HepG2 (cell line): ENCODE results near the gene SLC36A3. TPM values are rescaled to one million over a fixed set of nuclear protein-coding genes. Genes with fewer than 3 reads are reported as not detected.

Experiments
- ATAC-seq: fragments of 200-7000 bp; cut with Tn5 transposase; 3 replicates; pipeline ENCODE4 v1.9.1; 2020; ENCODE audit warnings: mild to moderate bottlenecking, moderate library complexity
- BruUV-seq: library from RNA; stranded (reverse); fragments of 400-500 nt; replicated peaks from 2 replicates; lab custom pipeline; 2021; lab: Mats Ljungman, UMichigan
- CTCF ChIA-PET: fragments of 300-600 bp; formaldehyde crosslinking; extraction: SDS; loops from one replicate; lab custom pipeline; 2021; ENCODE audit warnings: low total read pairs, inconsistent platforms, low intra/inter-chr PET ratio; lab: Yijun Ruan, JAX
- POLR2A ChIA-PET: fragments of 350-600 bp; sonication (Branson Sonifier 250); formaldehyde crosslinking; loops from one replicate; lab custom pipeline; 2020; ENCODE audit warnings: antibody characterized with exemption, inconsistent platforms; lab: Yijun Ruan, JAX
- DNase-seq: peaks from one replicate; pipeline ENCODE4 v3.0.0-alpha.2; 2015; ENCODE audit warnings: low spot score
- FAIRE-seq: peaks from 3 replicates; lab custom pipeline; 2011; peaks lifted over from hg19 to GRCh38; lab: Jason Lieb, UNC
- H2AFZ ChIP-seq: one replicate; pipeline ENCODE4 v1.6.1; 2011; ENCODE audit warnings: low read length, inconsistent platforms
- H3K27ac ChIP-seq: fragments of 300-600 bp; 3 replicates; pipeline ENCODE4 v1.8.0; 2011; ENCODE audit warnings: mixed run types, mild to moderate bottlenecking, mixed read lengths, low read length, inconsistent platforms; ENCODE audit not compliant: insufficient read depth; ENCODE audit errors: extremely low read length
- H3K27me3 ChIP-seq, 2 experiments: fragments of 200-600 bp in 1 of 2; 2 replicates in 1 of 2; 3 replicates in 1 of 2; pipeline versions ENCODE4 v1.6.0 to v1.8.0; 2011; ENCODE audit warnings: low read length in 2 of 2, mild to moderate bottlenecking in 2 of 2, moderate library complexity in 2 of 2, inconsistent platforms in 1 of 2; ENCODE audit not compliant: insufficient read depth in 2 of 2, control insufficient read depth in 1 of 2
- H3K36me3 ChIP-seq, 2 experiments: fragments of 200-600 bp in 1 of 2; replicated peaks in 1 of 2; 2 replicates in 1 of 2; 3 replicates in 1 of 2; pipeline versions ENCODE4 v1.5.1 to v1.8.0; 2011; ENCODE audit warnings: low read length in 2 of 2, inconsistent platforms in 1 of 2; ENCODE audit not compliant: insufficient read depth in 2 of 2, control insufficient read depth in 1 of 2
- H3K4me1 ChIP-seq: 2 replicates; pipeline ENCODE4 v1.5.1; 2012; ENCODE audit warnings: low read length, inconsistent platforms; ENCODE audit not compliant: insufficient read depth
- H3K4me2 ChIP-seq: 2 replicates; pipeline ENCODE4 v1.6.0; 2011; ENCODE audit warnings: low read depth, low read length, inconsistent platforms
- H3K4me3 ChIP-seq, 3 experiments: fragments of 200-600 bp in 1 of 3; sonication (generic), shearing (Covaris generic) in 1 of 3; replicated peaks in 1 of 3; 2 replicates each; pipeline ENCODE4 v1.5.1; 2011 to 2016; ENCODE audit warnings: low read length in 3 of 3, inconsistent platforms in 2 of 3, low read depth in 2 of 3, mild to moderate bottlenecking in 2 of 3, control low read depth in 1 of 3, mixed read lengths in 1 of 3; ENCODE audit not compliant: insufficient read depth in 1 of 3
- H3K79me2 ChIP-seq: one replicate; pipeline ENCODE4 v1.6.1; 2011; ENCODE audit warnings: low read length, inconsistent platforms; ENCODE audit not compliant: insufficient read depth
- H3K9ac ChIP-seq: 2 replicates; pipeline ENCODE4 v1.6.0; 2011; ENCODE audit warnings: mild to moderate bottlenecking, low read depth, low read length, inconsistent platforms; ENCODE audit not compliant: insufficient read depth
- H3K9me3 ChIP-seq: 2 replicates; pipeline ENCODE4 v1.5.1; 2012; ENCODE audit warnings: mild to moderate bottlenecking, low read length
- H4K20me1 ChIP-seq: 2 replicates; pipeline ENCODE4 v1.6.0; 2011; ENCODE audit warnings: inconsistent platforms, mild to moderate bottlenecking, low read length, moderate library complexity; ENCODE audit not compliant: insufficient read depth
- MED13 ChIP-seq: sonication (generic); formaldehyde crosslinking; IDR thresholded peaks from 2 replicates; pipeline ENCODE4 v1.5.0; 2020; ENCODE audit warnings: missing genetic modification reagents
- STAG1 ChIP-seq: sonication (generic); formaldehyde crosslinking; IDR thresholded peaks from 2 replicates; pipeline ENCODE4 v1.4.0; 2020; ENCODE audit warnings: missing genetic modification reagents
- WGBS: methylation state at CpG from one replicate; pipeline ENCODE4 v1.1.6; 2017; ENCODE audit warnings: low lambda C conversion rate; 5-methylcytosine and 5-hydroxymethylcytosine counted together
- in situ Hi-C: cut with HindIII; loops from 2 replicates; pipeline ENCODE4 v1.10.0; 2017; ENCODE audit warnings: low pct_unique_long_range_greater_than_20kb; ENCODE audit not compliant: extremely low pct_ligation_motif_present
- intact Hi-C: fragments of 100-400 bp; cut with micrococcal nuclease; formaldehyde crosslinking; loops from one replicate; pipeline ENCODE4 v1.10.0; 2022; ENCODE audit not compliant: unreplicated experiment
- polyA plus RNA-seq, 8 experiments: library from polyadenylated mRNA; depleted of rRNA in 3 of 8; stranded (reverse) in 7 of 8; unstranded in 1 of 8; fragments of >200 nt; fragmentation: Illumina TruSeq in 4 of 8; extraction: Trizol in 4 of 8; gene quantifications; 2 replicates each; pipeline versions ENCODE4 v1.2.1 to v1.2.3, GENCODE V29; 2011 to 2016; ENCODE audit warnings: low read depth in 4 of 8, missing spikeins in 1 of 8, mixed read lengths in 1 of 8; ENCODE audit not compliant: insufficient read depth in 1 of 8
- total RNA-seq, 5 experiments: library from RNA; depleted of rRNA; stranded (reverse); fragments of >200 nt; fragmentation: Illumina TruSeq; extraction: Trizol; gene quantifications; 2 replicates each; pipeline ENCODE4 v1.2.3, GENCODE V29; 2016; ENCODE audit warnings: low read depth in 1 of 5
- TF ChIP-seq, protein P1 (sequence below): sonication (generic); formaldehyde crosslinking; IDR thresholded peaks from 2 replicates; pipeline ENCODE4 v1.5.0; 2020; ENCODE audit warnings: mild to moderate bottlenecking, missing genetic modification reagents, moderate library complexity
- TF ChIP-seq, protein P2 (sequence below): sonication (generic); formaldehyde crosslinking; conservative IDR thresholded peaks from 2 replicates; pipeline ENCODE4 v1.4.0; 2020; ENCODE audit warnings: mild to moderate bottlenecking, missing genetic modification reagents, moderate library complexity

Gene SLC36A3
- total and polyA plus RNA-seq, 2 of the 13 experiments (the other 11 are each of a cell fraction or from before 2014, with no cell fraction given), result not detected

DNA sequence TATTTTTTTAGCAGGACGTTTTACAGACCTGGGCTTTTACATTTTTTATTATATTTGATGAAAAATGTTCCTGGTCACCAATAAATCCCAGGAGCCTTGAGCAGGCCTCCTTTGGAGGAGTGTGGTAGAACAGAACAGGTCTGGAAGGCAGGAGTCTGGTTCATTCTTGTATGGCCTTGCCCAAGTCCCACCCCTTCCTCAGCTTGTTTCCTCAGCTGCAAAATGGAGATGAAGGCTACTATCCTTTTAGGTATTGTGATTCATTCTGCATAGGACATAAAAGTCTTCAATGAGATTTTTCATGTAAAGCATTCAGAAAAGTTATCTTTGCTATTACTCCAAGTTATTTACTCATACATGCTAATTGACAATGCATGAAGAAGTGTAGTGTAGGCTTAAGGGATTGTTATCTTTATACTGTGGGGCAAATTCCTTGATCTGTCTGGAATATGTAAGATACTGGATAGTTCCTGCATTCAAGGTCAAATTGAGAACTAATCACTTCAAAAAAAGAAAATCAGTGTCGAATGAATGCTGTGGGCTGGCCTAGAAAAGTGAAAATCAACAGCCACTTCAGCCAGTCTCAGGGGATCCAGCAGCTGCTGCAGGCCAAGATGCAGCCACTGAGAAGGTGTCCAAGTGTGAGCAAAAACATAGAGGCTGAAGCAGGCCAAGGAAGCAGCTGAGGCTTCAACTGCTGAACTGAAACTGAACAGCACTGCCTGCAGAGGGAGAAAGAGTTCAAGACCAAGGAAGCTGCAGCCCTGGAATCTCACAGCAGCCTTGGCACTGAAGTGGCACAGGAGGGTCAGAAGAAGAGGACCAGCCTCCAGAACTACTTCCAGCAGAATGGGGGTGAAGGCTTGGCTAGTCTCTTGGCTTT is 15.5 kb upstream of the SLC36A3 start:
- FAIRE-seq, result no peak
- Histone ChIP-seq H3K4me2 (no peak overlapping the region), H3K27ac (no peak overlapping the region), H3K4me1 (no peaks in the 10 kb centered on the region), H3K9ac (no peak overlapping the region), H2AFZ (no peak overlapping the region), H3K79me2 (no peaks in the 10 kb centered on the region), H3K27me3 (peaks cover 0 to 5% of the 10 kb centered on the region in 2 experiments; a peak in 1 of 5 replicates), H3K9me3 (no peaks in the 10 kb centered on the region), H3K36me3 (no peaks in the 10 kb centered on the region), H3K4me3 (no peak overlapping the region), H4K20me1 (no peaks in the 10 kb centered on the region)
- intact Hi-C loops, result no loop called here
- in situ Hi-C loops, result no loop called here
- CTCF ChIA-PET, result no interaction called here
- no peak; the same call in 2 of the 3 replicates for ATAC-seq
- BruUV-seq, result no TSS peak
- no peak for DNase-seq
- 0% methylated on average over 2 of the region's 2 CpGs for WGBS
- POLR2A ChIA-PET, result no interaction called here
- no peak for TF ChIP-seq MED13 (CRISPR knock-in tag)
- TF ChIP-seq, protein P1, sequence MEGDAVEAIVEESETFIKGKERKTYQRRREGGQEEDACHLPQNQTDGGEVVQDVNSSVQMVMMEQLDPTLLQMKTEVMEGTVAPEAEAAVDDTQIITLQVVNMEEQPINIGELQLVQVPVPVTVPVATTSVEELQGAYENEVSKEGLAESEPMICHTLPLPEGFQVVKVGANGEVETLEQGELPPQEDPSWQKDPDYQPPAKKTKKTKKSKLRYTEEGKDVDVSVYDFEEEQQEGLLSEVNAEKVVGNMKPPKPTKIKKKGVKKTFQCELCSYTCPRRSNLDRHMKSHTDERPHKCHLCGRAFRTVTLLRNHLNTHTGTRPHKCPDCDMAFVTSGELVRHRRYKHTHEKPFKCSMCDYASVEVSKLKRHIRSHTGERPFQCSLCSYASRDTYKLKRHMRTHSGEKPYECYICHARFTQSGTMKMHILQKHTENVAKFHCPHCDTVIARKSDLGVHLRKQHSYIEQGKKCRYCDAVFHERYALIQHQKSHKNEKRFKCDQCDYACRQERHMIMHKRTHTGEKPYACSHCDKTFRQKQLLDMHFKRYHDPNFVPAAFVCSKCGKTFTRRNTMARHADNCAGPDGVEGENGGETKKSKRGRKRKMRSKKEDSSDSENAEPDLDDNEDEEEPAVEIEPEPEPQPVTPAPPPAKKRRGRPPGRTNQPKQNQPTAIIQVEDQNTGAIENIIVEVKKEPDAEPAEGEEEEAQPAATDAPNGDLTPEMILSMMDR (CRISPR knock-in tag), result peak; percentile 25; the same call in 1 of the 2 replicates
- TF ChIP-seq STAG1 (CRISPR knock-in tag), result peak; percentile 19; the same call in 1 of the 2 replicates

DNA sequence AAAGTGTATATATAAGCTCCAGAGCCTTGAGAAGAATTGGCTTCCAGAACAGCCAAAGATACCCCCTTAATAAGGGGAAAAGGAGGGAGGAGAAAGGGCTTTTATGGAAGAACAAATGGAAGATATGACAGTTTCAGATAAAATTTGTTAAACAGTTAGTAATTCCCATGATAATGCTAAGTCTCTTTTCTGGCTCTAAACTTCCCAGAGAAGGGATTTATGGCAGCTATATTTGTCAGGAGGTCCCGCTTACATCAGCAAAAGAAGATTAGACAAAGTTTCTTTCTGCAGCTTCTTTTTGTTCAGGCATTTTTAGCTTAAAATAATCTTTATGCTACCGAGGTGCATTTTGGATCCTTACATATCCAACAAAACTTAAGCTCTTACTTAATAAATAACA is 14.3 kb upstream of the SLC36A3 start:
- CTCF ChIA-PET, result no interaction called here
- no TSS peak for BruUV-seq

More for the DNA sequence above, 14.3 kb upstream of the SLC36A3 start:
- WGBS, result 45% methylated on average over 2 of the region's 2 CpGs
- Histone ChIP-seq H3K4me1 (no peaks in the 10 kb centered on the region), H3K79me2 (no peaks in the 10 kb centered on the region), H3K27me3 (no peaks in the 10 kb centered on the region), H3K9me3 (no peaks in the 10 kb centered on the region), H4K20me1 (no peaks in the 10 kb centered on the region), H3K4me2 (no peak overlapping the region), H2AFZ (no peak overlapping the region), H3K36me3 (no peaks in the 10 kb centered on the region), H3K4me3 (no peak overlapping the region), H3K27ac (no peak overlapping the region), H3K9ac (no peak overlapping the region)
- no peak for DNase-seq
- in situ Hi-C loops (no loop called here), intact Hi-C loops (no loop called here)
- no peak for FAIRE-seq
- POLR2A ChIA-PET, result no interaction called here
- TF ChIP-seq, protein P2, sequence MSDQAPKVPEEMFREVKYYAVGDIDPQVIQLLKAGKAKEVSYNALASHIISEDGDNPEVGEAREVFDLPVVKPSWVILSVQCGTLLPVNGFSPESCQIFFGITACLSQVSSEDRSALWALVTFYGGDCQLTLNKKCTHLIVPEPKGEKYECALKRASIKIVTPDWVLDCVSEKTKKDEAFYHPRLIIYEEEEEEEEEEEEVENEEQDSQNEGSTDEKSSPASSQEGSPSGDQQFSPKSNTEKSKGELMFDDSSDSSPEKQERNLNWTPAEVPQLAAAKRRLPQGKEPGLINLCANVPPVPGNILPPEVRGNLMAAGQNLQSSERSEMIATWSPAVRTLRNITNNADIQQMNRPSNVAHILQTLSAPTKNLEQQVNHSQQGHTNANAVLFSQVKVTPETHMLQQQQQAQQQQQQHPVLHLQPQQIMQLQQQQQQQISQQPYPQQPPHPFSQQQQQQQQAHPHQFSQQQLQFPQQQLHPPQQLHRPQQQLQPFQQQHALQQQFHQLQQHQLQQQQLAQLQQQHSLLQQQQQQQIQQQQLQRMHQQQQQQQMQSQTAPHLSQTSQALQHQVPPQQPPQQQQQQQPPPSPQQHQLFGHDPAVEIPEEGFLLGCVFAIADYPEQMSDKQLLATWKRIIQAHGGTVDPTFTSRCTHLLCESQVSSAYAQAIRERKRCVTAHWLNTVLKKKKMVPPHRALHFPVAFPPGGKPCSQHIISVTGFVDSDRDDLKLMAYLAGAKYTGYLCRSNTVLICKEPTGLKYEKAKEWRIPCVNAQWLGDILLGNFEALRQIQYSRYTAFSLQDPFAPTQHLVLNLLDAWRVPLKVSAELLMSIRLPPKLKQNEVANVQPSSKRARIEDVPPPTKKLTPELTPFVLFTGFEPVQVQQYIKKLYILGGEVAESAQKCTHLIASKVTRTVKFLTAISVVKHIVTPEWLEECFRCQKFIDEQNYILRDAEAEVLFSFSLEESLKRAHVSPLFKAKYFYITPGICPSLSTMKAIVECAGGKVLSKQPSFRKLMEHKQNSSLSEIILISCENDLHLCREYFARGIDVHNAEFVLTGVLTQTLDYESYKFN (CRISPR knock-in tag), result no peak
- ATAC-seq, result no peak
